HepG2 (cell line): ENCODE results near the gene CCDC175. TPM values are rescaled to one million over a fixed set of nuclear protein-coding genes. Genes with fewer than 3 reads are reported as not detected.

ENCODE experiments used
- AGO1 ChIP-seq: fragments of 200-400 bp; formaldehyde crosslinking; IDR thresholded peaks from 2 replicates; pipeline ENCODE4 v1.6.1; 2017; ENCODE audit warnings: mild to moderate bottlenecking, low read depth, low read length, moderate library complexity; ENCODE audit not compliant: poor library complexity, severe bottlenecking
- GLI4 ChIP-seq: sonication (generic); formaldehyde crosslinking; IDR thresholded peaks from 2 replicates; pipeline ENCODE4 v1.5.1; 2020; ENCODE audit warnings: missing genetic modification reagents, mild to moderate bottlenecking, moderate library complexity, borderline replicate concordance
- HCFC1 ChIP-seq: fragments of 150-350 bp; IDR thresholded peaks from 2 replicates; pipeline ENCODE4 v1.6.1; 2014; ENCODE audit warnings: low read depth, low read length
- HMG20B ChIP-seq: conservative IDR thresholded peaks from 2 replicates; pipeline ENCODE4 v1.6.1; 2016; ENCODE audit warnings: missing genetic modification reagents, missing compliant biosample characterization
- NAIF1 ChIP-seq: sonication (generic); formaldehyde crosslinking; IDR thresholded peaks from 2 replicates; pipeline ENCODE4 v1.5.0; 2020; ENCODE audit warnings: mild to moderate bottlenecking, missing genetic modification reagents, borderline replicate concordance
- SAP130 ChIP-seq: IDR thresholded peaks from 2 replicates; pipeline ENCODE4 v1.6.1; 2016; ENCODE audit warnings: low read depth
- SNAPC2 ChIP-seq: sonication (generic); formaldehyde crosslinking; IDR thresholded peaks from 2 replicates; pipeline ENCODE4 v1.8.1; 2022; ENCODE audit warnings: mild to moderate bottlenecking, missing genetic modification reagents
- SP5 ChIP-seq: IDR thresholded peaks from 2 replicates; pipeline ENCODE4 v1.6.1; 2016; ENCODE audit warnings: low read depth, borderline replicate concordance
- TOPORS ChIP-seq: sonication (generic); formaldehyde crosslinking; IDR thresholded peaks from 2 replicates; pipeline ENCODE4 v1.8.0; 2023; ENCODE audit warnings: mild to moderate bottlenecking, missing genetic modification reagents
- ZFP36 ChIP-seq: fragments of 150-350 bp; IDR thresholded peaks from 2 replicates; pipeline ENCODE4 v1.6.1; 2018; ENCODE audit warnings: borderline replicate concordance, low read length, low read depth; ENCODE audit not compliant: partially characterized antibody
- ZFP82 ChIP-seq: sonication (generic); formaldehyde crosslinking; IDR thresholded peaks from 2 replicates; pipeline ENCODE4 v1.5.1; 2020; ENCODE audit warnings: mild to moderate bottlenecking, missing genetic modification reagents, borderline replicate concordance
- ZNF343 ChIP-seq: sonication (generic); formaldehyde crosslinking; IDR thresholded peaks from 2 replicates; pipeline ENCODE4 v1.4.0; 2020; ENCODE audit warnings: mild to moderate bottlenecking, missing genetic modification reagents
- ZNF431 ChIP-seq: sonication (generic); formaldehyde crosslinking; IDR thresholded peaks from 2 replicates; pipeline ENCODE4 v1.9.0; 2022; ENCODE audit warnings: missing genetic modification reagents, low read depth, mild to moderate bottlenecking, borderline replicate concordance
- ZNF460 ChIP-seq: sonication (generic); formaldehyde crosslinking; IDR thresholded peaks from 2 replicates; pipeline ENCODE4 v1.5.1; 2020; ENCODE audit warnings: missing genetic modification reagents, mild to moderate bottlenecking, borderline replicate concordance
- ZNF709 ChIP-seq: sonication (generic); formaldehyde crosslinking; IDR thresholded peaks from 2 replicates; pipeline ENCODE4 v1.5.0; 2020; ENCODE audit warnings: mild to moderate bottlenecking, missing genetic modification reagents
- polyA plus RNA-seq, 8 experiments: library from polyadenylated mRNA; depleted of rRNA in 3 of 8; stranded (reverse) in 7 of 8; unstranded in 1 of 8; fragments of >200 nt; fragmentation: Illumina TruSeq in 4 of 8; extraction: Trizol in 4 of 8; gene quantifications; 2 replicates each; pipeline versions ENCODE4 v1.2.1 to v1.2.3, GENCODE V29; 2011 to 2016; ENCODE audit warnings: low read depth in 4 of 8, missing spikeins in 1 of 8, mixed read lengths in 1 of 8; ENCODE audit not compliant: insufficient read depth in 1 of 8
- total RNA-seq, 5 experiments: library from RNA; depleted of rRNA; stranded (reverse); fragments of >200 nt; fragmentation: Illumina TruSeq; extraction: Trizol; gene quantifications; 2 replicates each; pipeline ENCODE4 v1.2.3, GENCODE V29; 2016; ENCODE audit warnings: low read depth in 1 of 5
- TF ChIP-seq, protein P1 (sequence below): sonication (generic); formaldehyde crosslinking; IDR thresholded peaks from 2 replicates; pipeline ENCODE4 v1.9.0; 2021; ENCODE audit warnings: mild to moderate bottlenecking, missing genetic modification reagents
- TF ChIP-seq, protein P2 (sequence below): sonication (generic); formaldehyde crosslinking; IDR thresholded peaks from 2 replicates; pipeline ENCODE4 v1.4.0; 2020; ENCODE audit warnings: missing genetic modification reagents
- TF ChIP-seq, protein P3 (sequence below): sonication (generic); formaldehyde crosslinking; IDR thresholded peaks from 2 replicates; pipeline ENCODE4 v1.5.0; 2020; ENCODE audit warnings: missing genetic modification reagents
- TF ChIP-seq, protein P4 (sequence below): sonication (generic); formaldehyde crosslinking; IDR thresholded peaks from 2 replicates; pipeline ENCODE4 v1.8.0; 2022; ENCODE audit warnings: missing genetic modification reagents, mild to moderate bottlenecking, inconsistent platforms, borderline replicate concordance

CCDC175 gene
- total and polyA plus RNA-seq, 2 of the 13 experiments (the other 11 are each of a cell fraction or from before 2014, with no cell fraction given), result not detected

DNA sequence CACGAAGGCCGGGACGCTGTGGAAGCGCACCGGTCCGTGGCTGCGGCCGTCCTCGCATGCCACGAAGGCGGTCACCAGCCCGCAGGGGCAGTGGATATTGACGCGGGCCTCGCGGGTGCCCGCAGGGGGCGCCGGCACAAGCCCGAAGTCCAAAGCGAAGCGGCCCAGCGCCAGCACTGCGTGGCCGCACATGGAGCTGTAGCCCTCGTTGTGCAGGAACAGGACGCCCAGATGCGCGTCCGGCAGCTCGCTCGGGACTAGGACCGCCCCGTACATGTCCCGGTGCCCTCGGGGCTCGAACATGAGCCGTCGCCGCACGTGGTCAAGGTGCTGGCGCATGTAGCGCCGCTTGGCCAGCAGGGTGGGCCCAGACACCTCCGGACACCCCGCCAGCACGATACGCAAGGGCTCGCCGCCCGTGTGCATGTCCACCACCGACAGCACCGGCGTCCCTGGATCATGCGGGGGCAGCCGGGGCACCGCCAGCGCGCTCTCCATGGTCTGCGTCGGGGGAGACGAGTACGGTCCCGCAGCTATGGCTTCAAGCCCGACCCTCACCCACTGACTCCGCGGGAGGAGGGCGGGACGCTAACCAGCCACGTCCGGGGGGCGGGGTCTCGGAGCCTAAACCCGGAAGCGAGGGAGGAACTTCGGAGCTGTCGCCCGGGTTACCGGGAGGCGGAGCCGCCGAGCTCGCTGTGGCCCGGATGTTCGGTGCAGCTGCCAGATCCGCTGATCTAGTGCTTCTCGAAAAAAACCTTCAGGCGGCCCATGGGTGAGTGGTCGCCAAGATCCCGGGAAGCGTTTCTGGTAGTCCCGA is 92.6 kb downstream of the CCDC175 start, which contains the start of the genes JKAMP and L3HYPDH (continued):
- TF ChIP-seq, protein P1, sequence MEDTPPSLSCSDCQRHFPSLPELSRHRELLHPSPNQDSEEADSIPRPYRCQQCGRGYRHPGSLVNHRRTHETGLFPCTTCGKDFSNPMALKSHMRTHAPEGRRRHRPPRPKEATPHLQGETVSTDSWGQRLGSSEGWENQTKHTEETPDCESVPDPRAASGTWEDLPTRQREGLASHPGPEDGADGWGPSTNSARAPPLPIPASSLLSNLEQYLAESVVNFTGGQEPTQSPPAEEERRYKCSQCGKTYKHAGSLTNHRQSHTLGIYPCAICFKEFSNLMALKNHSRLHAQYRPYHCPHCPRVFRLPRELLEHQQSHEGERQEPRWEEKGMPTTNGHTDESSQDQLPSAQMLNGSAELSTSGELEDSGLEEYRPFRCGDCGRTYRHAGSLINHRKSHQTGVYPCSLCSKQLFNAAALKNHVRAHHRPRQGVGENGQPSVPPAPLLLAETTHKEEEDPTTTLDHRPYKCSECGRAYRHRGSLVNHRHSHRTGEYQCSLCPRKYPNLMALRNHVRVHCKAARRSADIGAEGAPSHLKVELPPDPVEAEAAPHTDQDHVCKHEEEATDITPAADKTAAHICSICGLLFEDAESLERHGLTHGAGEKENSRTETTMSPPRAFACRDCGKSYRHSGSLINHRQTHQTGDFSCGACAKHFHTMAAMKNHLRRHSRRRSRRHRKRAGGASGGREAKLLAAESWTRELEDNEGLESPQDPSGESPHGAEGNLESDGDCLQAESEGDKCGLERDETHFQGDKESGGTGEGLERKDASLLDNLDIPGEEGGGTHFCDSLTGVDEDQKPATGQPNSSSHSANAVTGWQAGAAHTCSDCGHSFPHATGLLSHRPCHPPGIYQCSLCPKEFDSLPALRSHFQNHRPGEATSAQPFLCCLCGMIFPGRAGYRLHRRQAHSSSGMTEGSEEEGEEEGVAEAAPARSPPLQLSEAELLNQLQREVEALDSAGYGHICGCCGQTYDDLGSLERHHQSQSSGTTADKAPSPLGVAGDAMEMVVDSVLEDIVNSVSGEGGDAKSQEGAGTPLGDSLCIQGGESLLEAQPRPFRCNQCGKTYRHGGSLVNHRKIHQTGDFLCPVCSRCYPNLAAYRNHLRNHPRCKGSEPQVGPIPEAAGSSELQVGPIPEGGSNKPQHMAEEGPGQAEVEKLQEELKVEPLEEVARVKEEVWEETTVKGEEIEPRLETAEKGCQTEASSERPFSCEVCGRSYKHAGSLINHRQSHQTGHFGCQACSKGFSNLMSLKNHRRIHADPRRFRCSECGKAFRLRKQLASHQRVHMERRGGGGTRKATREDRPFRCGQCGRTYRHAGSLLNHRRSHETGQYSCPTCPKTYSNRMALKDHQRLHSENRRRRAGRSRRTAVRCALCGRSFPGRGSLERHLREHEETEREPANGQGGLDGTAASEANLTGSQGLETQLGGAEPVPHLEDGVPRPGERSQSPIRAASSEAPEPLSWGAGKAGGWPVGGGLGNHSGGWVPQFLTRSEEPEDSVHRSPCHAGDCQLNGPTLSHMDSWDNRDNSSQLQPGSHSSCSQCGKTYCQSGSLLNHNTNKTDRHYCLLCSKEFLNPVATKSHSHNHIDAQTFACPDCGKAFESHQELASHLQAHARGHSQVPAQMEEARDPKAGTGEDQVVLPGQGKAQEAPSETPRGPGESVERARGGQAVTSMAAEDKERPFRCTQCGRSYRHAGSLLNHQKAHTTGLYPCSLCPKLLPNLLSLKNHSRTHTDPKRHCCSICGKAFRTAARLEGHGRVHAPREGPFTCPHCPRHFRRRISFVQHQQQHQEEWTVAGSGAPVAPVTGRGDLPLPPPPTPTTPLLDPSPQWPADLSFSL, result peak; percentile 31; the same call in 1 of the 2 replicates
- TF ChIP-seq NAIF1 (CRISPR knock-in tag) (peak; percentile 83; the same call in 1 of the 2 replicates), SP5 (CRISPR knock-in tag) (peak; percentile 18; the same call in 1 of the 2 replicates), ZNF431 (peak; percentile 79; the same call in 1 of the 2 replicates), SAP130 (CRISPR knock-in tag) (peak; percentile 82), ZNF709 (CRISPR knock-in tag) (peak; percentile 95), ZFP82 (0 out of 2 replicates have a peak, but pooled peaks have one; percentile 80), HMG20B (CRISPR knock-in tag) (peak; percentile 17; the same call in 1 of the 2 replicates), ZNF460 (CRISPR knock-in tag) (peak; percentile 37; the same call in 1 of the 2 replicates), GLI4 (peak; percentile 97; the same call in 1 of the 2 replicates), SNAPC2 (peak; percentile 95), HCFC1 (no peak; the same call in 1 of the 2 replicates), AGO1 (peak; percentile 56), TOPORS (peak; percentile 96), ZNF343 (CRISPR knock-in tag) (peak; percentile 94), ZFP36 (no peak)
- TF ChIP-seq, protein P2, sequence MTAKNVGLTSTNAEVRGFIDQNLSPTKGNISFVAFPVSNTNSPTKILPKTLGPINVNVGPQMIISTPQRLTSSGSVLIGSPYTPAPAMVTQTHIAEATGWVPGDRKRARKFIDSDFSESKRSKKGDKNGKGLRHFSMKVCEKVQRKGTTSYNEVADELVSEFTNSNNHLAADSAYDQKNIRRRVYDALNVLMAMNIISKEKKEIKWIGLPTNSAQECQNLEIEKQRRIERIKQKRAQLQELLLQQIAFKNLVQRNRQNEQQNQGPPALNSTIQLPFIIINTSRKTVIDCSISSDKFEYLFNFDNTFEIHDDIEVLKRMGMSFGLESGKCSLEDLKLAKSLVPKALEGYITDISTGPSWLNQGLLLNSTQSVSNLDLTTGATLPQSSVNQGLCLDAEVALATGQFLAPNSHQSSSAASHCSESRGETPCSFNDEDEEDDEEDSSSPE (CRISPR knock-in tag), result peak; percentile 83
- TF ChIP-seq, protein P3, sequence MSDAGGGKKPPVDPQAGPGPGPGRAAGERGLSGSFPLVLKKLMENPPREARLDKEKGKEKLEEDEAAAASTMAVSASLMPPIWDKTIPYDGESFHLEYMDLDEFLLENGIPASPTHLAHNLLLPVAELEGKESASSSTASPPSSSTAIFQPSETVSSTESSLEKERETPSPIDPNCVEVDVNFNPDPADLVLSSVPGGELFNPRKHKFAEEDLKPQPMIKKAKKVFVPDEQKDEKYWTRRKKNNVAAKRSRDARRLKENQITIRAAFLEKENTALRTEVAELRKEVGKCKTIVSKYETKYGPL, result peak; percentile 89; the same call in 1 of the 2 replicates
- TF ChIP-seq, protein P4, sequence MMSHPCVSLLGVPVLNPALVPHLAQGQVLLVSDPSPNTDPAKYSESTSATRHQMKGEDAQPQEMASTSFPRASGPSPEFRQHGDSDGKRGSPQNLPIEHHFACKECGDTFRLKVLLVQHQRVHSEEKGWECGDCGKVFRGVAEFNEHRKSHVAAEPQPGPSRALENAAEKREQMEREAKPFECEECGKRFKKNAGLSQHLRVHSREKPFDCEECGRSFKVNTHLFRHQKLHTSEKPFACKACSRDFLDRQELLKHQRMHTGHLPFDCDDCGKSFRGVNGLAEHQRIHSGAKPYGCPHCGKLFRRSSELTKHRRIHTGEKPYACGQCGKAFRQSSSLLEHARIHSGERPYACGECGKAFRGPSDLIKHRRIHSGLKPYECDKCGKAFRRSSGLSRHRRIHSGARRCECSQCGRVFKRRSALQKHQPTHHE (CRISPR knock-in tag), result peak; percentile 97; the same call in 1 of the 2 replicates
